ENCODE data around the gene CLEC19A. TPM values are rescaled to one million over a fixed set of nuclear protein-coding genes. Genes with fewer than 3 reads are reported as not detected.

CLEC19A gene
- total RNA-seq, 2 experiments from 2014 or later = not detected

DNA sequence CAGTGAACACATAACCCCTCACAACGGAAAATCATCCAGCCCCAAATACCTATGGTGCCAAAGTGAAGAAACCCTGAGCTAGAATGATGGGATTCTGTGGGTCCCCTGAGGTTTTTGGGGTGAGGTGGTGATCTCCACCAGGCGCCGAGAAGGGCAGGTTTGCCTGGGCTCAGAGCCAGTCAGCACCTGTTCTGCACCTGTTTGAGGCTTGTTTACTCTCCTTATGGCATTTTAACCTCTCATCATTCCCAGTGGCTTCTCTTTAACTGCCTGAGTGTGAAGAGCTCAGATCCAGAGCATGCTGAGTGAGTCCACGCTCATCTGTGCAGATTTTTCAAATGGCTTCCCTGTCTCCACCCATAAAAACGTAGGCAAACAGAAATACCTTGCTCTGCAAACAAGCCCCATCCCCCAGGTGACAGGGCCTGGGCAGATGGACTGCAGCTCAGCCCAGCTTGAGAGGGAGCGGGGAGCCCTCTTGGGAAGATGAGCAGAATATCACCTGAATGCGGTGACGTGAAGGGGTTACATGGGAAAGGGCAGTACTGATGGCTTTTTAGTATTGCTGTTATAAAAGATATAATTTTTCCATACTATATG is 40.1 kb upstream of the CLEC19A start:
- POLR2A ChIA-PET = interaction anchor here (0.6 kb wide), 1 partner anchor 129 kb away, joined by 3 read pairs; no protein-coding TSS in a partner anchor
- no peak overlapping the region for H3K4me2 ChIP-seq (ENCODE audit: low read length)

DNA sequence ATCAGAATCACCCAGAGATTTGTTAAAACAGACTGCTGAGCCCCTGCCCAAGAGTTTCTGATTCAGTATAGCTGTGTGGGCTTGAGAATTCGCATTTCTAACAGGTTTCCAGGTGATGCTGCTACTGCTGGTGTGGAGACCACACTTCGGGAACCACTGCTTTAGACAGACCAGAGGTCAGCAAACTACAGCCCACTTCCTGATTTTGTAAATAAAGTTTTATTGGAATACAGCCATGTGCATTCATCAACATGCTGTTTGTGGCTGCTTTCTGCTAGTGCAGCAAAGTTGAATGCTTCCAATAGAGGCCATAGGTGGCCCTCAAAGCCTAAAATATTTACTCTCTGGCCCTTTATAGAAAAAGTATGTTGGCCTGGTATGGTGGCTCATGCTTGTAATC is 32.6 kb upstream of the CLEC19A start:
- H3K4me1 ChIP-seq (ENCODE audit: insufficient read depth, low read length, poor library complexity, severe bottlenecking) = peaks cover 4% of the 10 kb centered on the region
- 0 out of 2 replicates have a peak overlapping the region, but pooled peaks have one; percentile 30 for H2AFZ ChIP-seq (ENCODE audit: low read length)
- intact Hi-C loops (cut with micrococcal nuclease; ENCODE audit: unreplicated experiment) = no loop called here
- DNase-seq (ENCODE audit: low spot score) = no peak
- no peak overlapping the region for H3K4me2 ChIP-seq (ENCODE audit: low read length)
- no peak overlapping the region for H3K4me3 ChIP-seq (ENCODE audit: low read depth, low read length, poor library complexity, severe bottlenecking)
- no peaks in the 10 kb centered on the region for H3K36me3 ChIP-seq (ENCODE audit: insufficient read depth, low read length)
- no peaks in the 10 kb centered on the region for H3K9me3 ChIP-seq (ENCODE audit: low read length)
- BruUV-seq (replicated peaks) = no TSS peak
- H4K20me1 ChIP-seq (ENCODE audit: insufficient read depth, low read length) = no peaks in the 10 kb centered on the region
- H3K27ac ChIP-seq (ENCODE audit: low read depth, low read length, poor library complexity, severe bottlenecking) = no peak overlapping the region
- no peak for TF ChIP-seq EZH2phosphoT487 (IDR thresholded peaks at IDR 0.05; ENCODE audit: borderline replicate concordance, low read depth, low read length)
- TF ChIP-seq, protein P1, sequence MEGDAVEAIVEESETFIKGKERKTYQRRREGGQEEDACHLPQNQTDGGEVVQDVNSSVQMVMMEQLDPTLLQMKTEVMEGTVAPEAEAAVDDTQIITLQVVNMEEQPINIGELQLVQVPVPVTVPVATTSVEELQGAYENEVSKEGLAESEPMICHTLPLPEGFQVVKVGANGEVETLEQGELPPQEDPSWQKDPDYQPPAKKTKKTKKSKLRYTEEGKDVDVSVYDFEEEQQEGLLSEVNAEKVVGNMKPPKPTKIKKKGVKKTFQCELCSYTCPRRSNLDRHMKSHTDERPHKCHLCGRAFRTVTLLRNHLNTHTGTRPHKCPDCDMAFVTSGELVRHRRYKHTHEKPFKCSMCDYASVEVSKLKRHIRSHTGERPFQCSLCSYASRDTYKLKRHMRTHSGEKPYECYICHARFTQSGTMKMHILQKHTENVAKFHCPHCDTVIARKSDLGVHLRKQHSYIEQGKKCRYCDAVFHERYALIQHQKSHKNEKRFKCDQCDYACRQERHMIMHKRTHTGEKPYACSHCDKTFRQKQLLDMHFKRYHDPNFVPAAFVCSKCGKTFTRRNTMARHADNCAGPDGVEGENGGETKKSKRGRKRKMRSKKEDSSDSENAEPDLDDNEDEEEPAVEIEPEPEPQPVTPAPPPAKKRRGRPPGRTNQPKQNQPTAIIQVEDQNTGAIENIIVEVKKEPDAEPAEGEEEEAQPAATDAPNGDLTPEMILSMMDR (conservative IDR thresholded peaks at IDR 0.05; ENCODE audit: low read length) = no peak
- ChIA-PET POLR2A (no interaction called here), CTCF (ENCODE audit: unreplicated experiment) (no interaction called here)
- no peaks in the 10 kb centered on the region for H3K79me2 ChIP-seq (ENCODE audit: insufficient read depth, low read depth, low read length)
- no peaks in the 10 kb centered on the region for H3K9me2 ChIP-seq (ENCODE audit: insufficient read depth, low read length)

More for the DNA sequence above, 40.1 kb upstream of the CLEC19A start:
- H3K9me3 ChIP-seq (ENCODE audit: low read length) = 0 out of 2 replicates have a peak, but pooled peaks cover 2% of the 10 kb centered on the region
- H3K79me2 ChIP-seq (ENCODE audit: insufficient read depth, low read depth, low read length) = no peaks in the 10 kb centered on the region
- intact Hi-C loops (cut with micrococcal nuclease; ENCODE audit: unreplicated experiment) = no loop called here
- no peaks in the 10 kb centered on the region for H3K9me2 ChIP-seq (ENCODE audit: insufficient read depth, low read length)
- no peak overlapping the region for H3K4me3 ChIP-seq (ENCODE audit: low read depth, low read length, poor library complexity, severe bottlenecking)
- no peak for DNase-seq (ENCODE audit: low spot score)
- no TSS peak for BruUV-seq (replicated peaks)
- no peaks in the 10 kb centered on the region; the same call in 1 of the 2 replicates for H3K36me3 ChIP-seq (ENCODE audit: insufficient read depth, low read length)
- no peak overlapping the region for H3K27ac ChIP-seq (ENCODE audit: low read depth, low read length, poor library complexity, severe bottlenecking)
- H3K4me1 ChIP-seq (ENCODE audit: insufficient read depth, low read length, poor library complexity, severe bottlenecking) = no peaks in the 10 kb centered on the region
- TF ChIP-seq, protein P1 (conservative IDR thresholded peaks at IDR 0.05; ENCODE audit: low read length) = no peak
- TF ChIP-seq EZH2phosphoT487 (IDR thresholded peaks at IDR 0.05; ENCODE audit: borderline replicate concordance, low read depth, low read length) = no peak
- H2AFZ ChIP-seq (ENCODE audit: low read length) = no peak overlapping the region
- CTCF ChIA-PET (ENCODE audit: unreplicated experiment) = no interaction called here
- no peaks in the 10 kb centered on the region for H4K20me1 ChIP-seq (ENCODE audit: insufficient read depth, low read length)

DNA sequence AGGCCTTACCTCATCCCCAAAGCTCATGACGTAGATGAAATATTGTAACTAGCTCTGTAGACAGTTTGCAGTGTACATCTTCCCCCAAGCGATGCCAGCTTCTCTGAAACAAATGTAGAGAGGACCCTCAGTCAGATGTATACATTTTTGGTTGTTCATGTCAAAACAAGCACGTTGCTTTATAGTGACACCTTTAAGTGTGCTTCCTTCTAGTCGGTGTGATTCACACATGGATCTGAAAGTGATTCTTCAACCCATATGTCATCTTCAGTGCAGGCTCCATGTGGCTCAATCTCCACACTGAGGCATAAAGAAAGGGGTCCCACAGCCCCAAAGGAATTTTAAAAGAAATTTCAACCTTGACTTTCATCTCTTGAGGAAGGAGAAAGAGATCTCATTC is 30.9 kb upstream of the CLEC19A start:
- H3K9me3 ChIP-seq (ENCODE audit: low read length) = no peaks in the 10 kb centered on the region
- intact Hi-C loops (cut with micrococcal nuclease; ENCODE audit: unreplicated experiment) = no loop called here
- no peaks in the 10 kb centered on the region for H4K20me1 ChIP-seq (ENCODE audit: insufficient read depth, low read length)
- no peaks in the 10 kb centered on the region for H3K36me3 ChIP-seq (ENCODE audit: insufficient read depth, low read length)
- POLR2A ChIA-PET = interaction anchor here (1.2 kb wide), 1 partner anchor 11 kb away, joined by 3 read pairs; no protein-coding TSS in a partner anchor
- H2AFZ ChIP-seq (ENCODE audit: low read length) = no peak overlapping the region
- H3K4me3 ChIP-seq (ENCODE audit: low read depth, low read length, poor library complexity, severe bottlenecking) = no peak overlapping the region
- no peaks in the 10 kb centered on the region for H3K9me2 ChIP-seq (ENCODE audit: insufficient read depth, low read length)
- no TSS peak for BruUV-seq (replicated peaks)
- CTCF ChIA-PET (ENCODE audit: unreplicated experiment) = no interaction called here
- no peak overlapping the region for H3K27ac ChIP-seq (ENCODE audit: low read depth, low read length, poor library complexity, severe bottlenecking)
- peaks cover 6% of the 10 kb centered on the region for H3K4me1 ChIP-seq (ENCODE audit: insufficient read depth, low read length, poor library complexity, severe bottlenecking)
- H3K4me2 ChIP-seq (ENCODE audit: low read length) = no peak overlapping the region
- DNase-seq (ENCODE audit: low spot score) = no peak
- TF ChIP-seq, protein P1 (conservative IDR thresholded peaks at IDR 0.05; ENCODE audit: low read length) = no peak
- TF ChIP-seq EZH2phosphoT487 (IDR thresholded peaks at IDR 0.05; ENCODE audit: borderline replicate concordance, low read depth, low read length) = no peak
- H3K79me2 ChIP-seq (ENCODE audit: insufficient read depth, low read depth, low read length) = no peaks in the 10 kb centered on the region

All from OCI-LY7 (cell line).